D721Med (cell line): ENCODE data around the gene OBSCN.

ENCODE experiments used
- DNase-seq: peaks from one replicate; pipeline ENCODE4 v3.0.0; 2011; ENCODE audit warnings: low spot score; ENCODE audit not compliant: insufficient read length
- FAIRE-seq: peaks from 2 replicates; lab custom pipeline; 2011; peaks lifted over from hg19 to GRCh38; lab: Jason Lieb, UNC
- CTCF ChIP-seq: IDR thresholded peaks from 2 replicates; pipeline ENCODE4 v1.5.1; 2012; ENCODE audit warnings: mild to moderate bottlenecking, control low read depth; ENCODE audit not compliant: insufficient read depth; ENCODE audit errors: missing control alignments

The OBSCN gene

GRCh38 chr1:228256626-228257375 lies 49.0 kb downstream of the OBSCN start:
- FAIRE-seq, result no peak
- no peak for TF ChIP-seq CTCF
- no peak for DNase-seq

- FAIRE-seq, result no peak
- no peak for TF ChIP-seq CTCF
- no peak for DNase-seq
These were observed 50.6 kb downstream of the OBSCN start for GRCh38 chr1:228258486-228258885.

- FAIRE-seq (no peak), DNase-seq (no peak)
- no peak for TF ChIP-seq CTCF
These were observed 51.6 kb downstream of the OBSCN start for GRCh38 chr1:228259368-228259894.

- no peak for FAIRE-seq
- no peak for DNase-seq
- TF ChIP-seq CTCF, result no peak
These were observed 52.1 kb downstream of the OBSCN start for GRCh38 chr1:228259951-228260350.

GRCh38 chr1:228261706-228262105 lies 53.9 kb downstream of the OBSCN start:
- FAIRE-seq, result peak; percentile 35
- no peak for TF ChIP-seq CTCF
- no peak for DNase-seq

- DNase-seq, result no peak
- no peak for TF ChIP-seq CTCF
- no peak for FAIRE-seq
These were observed 54.6 kb downstream of the OBSCN start for GRCh38 chr1:228262475-228262874.

- FAIRE-seq (no peak), DNase-seq (no peak)
- TF ChIP-seq CTCF, result no peak
These were observed 55.8 kb downstream of the OBSCN start for GRCh38 chr1:228263636-228264035.
